Fibroblast of skin of left quadriceps (primary cell): Measurements from ENCODE around the gene THAP4.
"Not testable (repeated sequence)": the region's sequence is repeated elsewhere in the genome, so short reads cannot be mapped to it uniquely, and the experiment has no call there.

Experiments
- DNase-seq, 2 experiments: peaks; one replicate each; pipeline ENCODE4 v3.0.0-alpha.2; 2013; ENCODE audit warnings: low read depth in 2 of 2

THAP4 gene

DNA sequence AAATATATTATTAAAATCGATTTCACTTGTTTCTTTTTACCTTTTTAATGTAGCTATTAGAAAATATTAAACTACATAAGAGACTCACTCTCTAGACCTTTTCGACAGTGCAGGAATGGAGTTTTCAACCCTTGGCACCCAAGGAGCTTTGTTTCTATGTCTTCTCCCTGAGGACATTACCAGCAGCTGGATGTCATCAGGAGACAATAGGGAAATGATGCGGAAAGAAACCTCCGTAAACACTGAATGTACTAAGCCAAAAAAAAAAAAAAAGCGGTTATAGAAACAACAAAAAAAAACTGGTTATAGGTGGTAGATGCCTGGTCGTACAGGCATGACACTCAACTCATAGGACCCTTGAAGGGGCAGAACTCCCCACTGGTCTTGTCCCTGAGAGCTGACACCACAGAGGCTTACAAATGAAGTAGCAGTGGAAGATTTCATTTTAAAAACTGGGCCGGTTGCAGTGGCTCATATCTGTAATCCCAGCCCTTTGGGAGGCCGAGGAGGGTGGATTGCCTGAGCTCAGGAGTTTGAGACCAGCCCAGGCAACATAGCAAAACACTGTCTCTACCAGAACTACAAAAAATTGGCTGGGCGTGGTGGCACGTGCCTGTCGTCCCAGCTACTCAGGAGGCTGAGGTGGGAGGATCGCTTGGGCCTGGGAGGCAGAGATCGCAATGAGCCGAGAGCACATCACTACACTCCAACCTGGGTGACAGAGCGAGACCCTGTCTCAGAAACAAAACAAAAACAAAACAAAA lies 23.8 kb downstream of the THAP4 start:
- no peak for DNase-seq

DNA sequence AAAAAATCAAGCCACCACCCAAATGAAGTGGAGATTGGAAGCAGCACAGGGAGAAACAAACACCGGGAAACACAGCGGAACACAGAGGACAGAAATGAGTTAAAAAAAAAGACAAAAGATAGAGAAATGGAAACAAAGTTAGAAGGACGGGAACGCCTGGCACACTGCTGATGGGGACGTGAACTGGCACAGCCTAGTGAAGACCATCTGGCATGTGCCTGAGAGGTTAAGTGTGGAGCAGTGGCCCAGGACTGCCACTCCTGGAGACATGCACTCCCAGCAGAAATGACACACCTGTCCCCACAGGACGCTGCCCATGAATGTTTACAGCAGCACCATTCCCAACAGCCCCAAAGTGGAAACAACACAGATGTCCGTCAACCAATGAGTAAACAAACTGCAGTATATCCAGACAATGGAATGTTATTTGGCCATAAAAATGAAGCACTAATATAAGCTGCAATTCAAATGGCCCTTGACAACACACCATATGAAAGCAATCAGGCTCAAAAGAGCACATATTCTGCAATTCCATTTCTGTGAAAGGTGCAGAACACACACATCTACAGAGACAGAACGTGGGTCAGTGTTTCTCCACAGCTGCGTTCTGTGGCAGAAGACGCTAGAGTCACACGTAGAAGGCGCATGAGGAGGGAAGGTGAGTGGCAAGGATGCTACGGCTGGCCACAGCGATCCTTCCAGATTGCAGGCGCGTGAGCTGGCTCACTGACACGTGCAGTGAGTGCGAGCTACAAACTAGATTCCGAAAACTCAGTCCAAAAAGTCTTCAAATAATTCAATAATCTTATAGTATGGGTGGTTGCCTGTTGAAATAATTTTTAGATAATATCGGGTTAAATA lies 24.6 kb downstream of the THAP4 start:
- no peak for DNase-seq

DNA sequence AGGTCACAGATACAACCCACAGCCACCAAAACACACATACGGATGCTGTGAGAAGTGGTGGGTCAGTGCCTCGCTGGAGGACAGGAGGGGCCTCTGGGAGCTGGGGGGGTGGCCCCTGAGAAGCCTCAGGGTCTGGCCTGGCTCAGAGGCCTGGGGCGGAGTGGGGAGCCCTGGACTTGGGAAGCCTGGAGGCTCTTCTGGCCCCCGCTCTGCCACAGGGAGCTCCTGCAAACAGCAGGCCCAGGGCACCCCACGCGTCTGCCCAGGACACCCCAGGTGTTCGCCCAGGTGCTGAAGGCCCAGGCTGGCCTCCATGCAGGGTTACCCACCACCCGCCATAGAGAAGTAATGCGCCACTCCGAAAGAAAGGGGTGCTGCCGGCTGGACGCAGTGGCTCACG lies 25.9 kb downstream of the THAP4 start:
- DNase-seq: no peak

DNA sequence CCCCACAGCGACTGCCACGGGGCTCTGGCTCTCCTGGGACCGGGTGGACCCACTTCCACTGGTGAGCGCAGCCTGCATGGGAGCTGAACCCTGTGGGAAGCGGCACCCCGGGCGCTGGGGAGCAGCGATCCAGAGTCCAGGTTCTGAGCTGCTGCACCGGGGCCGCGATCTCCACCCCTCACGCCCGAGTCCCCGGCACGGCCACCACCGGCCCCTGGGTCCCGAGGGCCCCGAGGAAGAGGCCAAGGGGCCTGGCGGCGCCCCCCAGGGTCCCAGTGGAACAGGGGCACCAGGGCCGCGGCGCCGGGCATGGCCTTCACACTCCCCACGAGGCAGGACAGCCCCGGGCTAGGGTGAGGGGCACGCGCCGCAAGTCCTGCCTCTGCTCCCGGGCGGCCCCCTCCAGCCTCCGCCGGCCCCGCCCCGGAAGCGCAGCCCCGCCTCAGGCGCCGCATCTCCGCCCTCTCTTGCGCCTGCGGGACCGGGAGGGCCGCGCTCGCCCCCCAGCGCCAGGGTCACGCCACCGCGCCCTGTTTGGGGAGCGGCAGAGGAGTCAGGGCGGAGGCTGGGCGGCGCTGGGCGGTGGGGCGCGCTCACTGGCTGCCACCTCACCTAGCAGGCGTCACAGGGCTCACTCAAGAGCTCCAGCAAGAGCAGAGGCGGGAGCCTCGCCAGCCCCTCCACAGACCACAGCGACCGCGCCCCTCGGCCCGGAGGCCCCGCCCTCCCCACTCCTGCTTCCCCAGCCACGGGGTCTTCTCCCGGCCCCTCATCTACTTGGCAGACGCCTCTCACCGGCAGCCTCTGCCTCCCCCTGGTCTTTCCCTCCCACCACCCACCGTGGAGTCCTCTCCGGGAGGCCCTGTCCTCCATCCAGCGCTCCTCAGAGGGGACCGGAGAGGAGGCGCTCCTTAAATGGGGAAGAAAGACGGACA lies 26.8 kb downstream of the THAP4 start:
- DNase-seq: peak; percentile 57 to 72

DNA sequence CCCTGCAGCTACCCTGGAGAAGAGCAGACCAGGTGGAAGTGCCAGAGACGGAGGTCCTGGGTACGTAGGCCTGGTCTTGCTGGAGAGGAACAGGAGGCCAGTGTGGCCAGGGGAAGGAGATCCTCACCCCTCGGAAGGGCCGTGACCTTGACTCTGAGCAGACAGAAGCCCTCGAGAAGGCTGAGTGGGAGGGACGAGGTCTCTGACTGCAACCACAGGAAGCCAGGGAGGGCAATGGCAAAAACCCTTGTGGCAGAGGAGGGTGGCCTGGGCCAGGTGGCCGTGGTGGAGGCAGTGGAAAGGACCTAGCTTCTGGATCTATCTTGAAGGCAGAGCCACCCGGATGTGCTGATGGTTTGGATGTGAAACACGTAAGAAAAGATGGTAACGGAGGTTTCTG lies 28.1 kb downstream of the THAP4 start:
- DNase-seq: no peak

DNA sequence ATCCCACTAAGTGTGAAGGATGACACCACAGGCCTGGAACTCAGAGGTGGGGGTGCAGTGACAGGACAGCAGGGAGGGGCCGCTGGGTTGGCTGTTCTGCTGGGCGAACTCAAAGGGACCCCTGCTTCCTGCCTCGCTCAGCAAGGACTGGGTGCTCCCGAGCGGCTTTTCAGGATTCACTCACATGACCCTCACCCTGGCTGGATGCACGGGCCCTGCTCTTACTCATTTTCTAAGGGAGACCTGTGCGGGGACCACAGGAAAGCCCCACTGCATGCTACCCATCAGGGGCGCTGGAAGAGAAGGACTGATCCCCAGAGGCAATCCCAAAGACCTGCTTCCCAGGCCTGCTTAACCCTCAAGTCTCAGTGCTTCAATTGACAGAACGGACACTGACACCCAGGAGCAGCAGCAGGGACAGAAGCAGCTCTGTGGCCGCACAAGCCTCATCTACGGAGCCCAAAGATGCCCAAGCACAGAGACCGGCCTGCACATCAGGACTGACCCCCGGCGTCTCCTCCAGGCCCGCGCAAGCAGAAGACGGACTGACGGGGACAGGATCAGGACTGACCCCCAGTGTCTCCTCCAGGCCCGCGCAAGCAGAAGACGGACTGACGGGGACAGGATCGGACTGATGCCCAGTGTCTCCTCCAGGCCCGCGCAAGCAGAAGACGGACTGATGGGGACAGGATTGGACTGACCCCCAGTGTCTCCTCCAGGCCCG lies 29.6 kb downstream of the THAP4 start:
- DNase-seq: no peak

DNA sequence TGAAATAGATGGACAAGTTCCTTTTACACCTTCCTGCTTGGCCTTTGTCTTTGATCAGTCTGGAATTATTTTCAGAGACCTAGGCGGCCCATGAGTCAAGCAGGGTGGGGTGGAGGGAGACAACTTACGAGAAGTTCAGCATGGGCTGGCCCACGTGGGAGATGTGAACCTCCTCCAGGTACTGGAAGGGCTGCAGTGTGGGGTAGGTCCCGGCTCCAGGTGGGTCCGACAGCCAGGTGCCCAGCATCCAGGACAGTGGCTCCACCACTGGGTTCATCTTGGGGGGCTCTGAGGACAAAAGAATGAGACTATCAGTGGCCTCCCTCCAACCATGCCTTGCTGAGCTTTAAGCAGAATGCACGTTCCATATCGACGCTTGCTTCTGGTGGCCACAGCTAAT lies 30.8 kb downstream of the THAP4 start:
- no peak for DNase-seq

DNA sequence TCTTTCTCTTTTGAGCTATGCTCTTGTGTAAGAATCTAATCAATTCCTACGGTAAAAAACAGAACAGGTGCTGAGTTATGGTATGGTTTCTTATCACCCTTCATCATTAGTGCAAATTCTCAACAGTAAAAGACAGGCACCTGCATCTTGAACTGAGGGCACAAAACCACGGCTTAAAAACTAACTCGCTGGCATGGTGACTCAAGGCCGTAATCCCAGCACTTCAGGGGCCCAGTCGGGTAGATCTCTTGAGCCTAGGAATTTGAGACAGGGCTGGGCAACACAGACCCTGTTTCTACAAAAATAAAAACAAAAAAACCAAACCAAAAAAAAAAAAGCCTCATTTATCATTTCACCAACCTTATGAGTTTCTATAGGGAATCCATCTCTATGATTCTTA lies 33.3 kb downstream of the THAP4 start:
- DNase-seq: no peak

DNA sequence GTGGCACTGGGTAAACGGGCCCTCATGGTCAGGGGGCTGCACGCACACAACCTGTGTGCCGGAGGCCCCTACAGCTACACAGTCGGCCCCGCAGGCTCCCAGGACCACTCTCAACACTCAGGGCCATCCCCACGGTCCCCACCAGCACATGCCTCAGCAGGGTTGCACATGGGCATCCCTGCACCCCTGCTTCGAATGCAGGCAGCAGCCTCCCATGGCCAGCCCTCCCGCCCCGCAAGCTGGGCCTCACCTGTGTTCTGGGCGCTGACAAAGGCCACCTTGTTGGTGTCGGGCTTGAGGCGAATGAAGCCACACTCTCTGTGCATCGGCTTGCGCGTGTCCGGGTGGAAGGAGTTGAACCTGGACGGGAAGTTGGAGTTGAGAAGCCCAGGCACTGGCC lies 34.2 kb downstream of the THAP4 start:
- no peak for DNase-seq

DNA sequence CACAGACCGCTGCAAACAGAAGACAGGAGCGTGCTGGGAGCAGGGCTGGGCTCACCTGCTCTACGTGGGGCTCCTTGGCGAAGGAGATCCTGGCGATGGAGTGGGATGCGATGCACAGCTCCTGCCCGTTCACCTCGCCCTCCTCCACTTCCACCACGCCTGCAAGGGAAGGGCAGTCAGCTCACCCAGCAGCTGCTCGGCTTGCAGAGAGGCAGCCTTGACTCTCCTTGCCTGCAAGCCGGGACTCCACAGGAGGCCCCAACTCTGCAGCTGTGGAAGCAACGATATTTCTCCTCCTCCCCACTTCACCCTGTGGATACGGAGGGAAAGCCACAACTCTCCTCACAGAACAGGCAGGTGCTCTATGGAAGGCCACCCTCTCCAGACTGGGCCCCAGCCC lies 35.1 kb downstream of the THAP4 start:
- DNase-seq: no peak

DNA sequence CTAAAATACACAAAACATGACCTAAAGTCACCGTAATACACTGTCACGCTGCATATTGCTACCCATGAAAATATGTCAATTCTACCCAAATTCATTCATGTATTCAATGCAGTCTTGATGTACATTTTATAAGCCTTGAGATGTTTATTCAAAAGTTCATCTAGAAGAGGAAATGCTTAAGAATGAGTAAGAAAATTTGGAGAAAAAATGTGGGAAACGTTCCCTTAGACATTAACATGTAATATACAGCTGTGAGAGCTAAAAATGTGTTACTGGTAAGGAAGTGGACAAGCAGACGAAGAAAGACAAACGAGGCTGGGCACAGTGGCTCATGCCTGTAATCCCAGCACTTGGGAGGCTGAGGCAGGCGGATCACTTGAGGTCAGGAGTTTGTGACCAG lies 37.3 kb downstream of the THAP4 start:
- DNase-seq: no peak

DNA sequence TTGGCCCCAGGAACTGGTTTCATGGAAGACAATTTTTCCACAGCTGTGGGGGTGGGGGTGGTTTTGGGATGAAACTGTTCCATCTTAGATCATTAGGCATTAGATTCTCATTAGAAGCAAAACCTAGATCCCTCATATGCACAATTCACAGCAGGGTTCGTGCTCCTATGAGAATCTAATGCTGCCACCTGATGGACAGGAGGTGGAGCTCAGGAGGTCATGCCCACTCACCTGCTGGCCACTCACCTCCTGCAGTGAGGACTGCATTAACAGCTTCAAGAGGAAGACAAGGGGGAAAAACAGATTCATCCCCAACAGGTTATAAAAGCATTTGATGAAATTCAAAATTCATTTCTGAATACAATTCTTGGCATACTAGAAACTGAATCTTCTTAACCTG lies 38.5 kb downstream of the THAP4 start:
- no peak for DNase-seq

DNA sequence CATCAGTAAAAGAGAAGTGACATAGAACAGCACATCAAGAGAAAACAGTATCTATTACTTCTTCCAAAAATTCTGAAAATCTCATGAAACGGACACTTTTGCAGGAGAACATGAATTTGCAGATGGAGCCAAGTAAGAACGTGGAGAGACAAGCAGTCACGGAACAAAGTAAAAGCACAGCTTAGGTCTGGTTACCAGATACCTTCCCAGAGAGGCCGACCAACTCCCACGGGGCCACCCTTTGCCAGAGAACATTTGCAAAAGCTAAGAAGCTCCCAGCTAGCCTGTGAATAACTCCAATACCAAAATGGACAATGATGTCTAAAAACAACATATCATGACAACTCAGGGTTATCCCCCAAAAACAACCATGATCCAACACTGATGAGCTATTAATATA lies 38.9 kb downstream of the THAP4 start:
- DNase-seq: no peak

DNA sequence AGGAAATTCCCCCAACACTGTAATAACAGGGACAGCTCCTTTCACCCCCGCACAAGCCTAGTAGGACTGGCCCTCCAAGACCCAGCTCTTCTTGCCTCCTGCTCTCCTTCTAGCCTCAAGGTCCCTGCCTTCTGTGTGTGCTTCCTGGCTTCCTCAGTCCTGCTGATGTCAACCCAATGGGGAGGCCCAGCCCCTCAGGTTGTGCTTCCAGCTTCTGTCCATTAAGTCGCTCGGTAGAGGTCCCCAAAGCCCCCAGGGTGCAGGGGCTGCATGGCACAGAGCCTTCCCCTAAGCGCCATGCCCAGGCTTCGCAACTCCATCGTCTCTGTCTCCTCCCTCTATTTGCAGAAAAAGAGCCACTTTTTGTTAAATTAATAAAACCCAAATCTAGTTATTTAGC lies 39.4 kb downstream of the THAP4 start:
- no peak for DNase-seq

DNA sequence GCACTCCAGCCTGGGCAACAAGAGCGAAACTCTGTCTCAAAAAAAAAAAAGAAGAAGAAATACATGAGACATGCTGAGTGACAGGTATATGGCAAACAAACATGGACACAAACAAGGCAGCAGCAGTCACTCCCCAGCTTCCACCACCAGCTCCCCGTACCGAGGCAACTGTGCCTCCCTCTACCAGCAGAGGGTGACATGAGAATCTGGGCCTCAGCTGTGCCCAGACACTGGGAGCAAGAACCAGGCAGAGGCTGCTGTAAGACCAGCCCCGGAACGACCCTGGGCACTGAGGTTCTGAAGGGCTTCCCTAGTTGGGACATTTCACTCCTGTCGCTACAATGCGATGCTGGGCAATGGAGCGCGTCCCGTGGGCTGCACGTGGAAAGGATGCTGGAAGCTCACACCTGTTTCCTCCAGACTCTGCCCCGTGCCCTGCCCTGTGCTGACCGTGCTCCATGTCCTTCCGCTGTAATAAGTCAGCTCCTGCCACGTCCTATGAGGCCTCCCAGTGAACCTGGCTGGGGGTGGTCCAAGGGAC lies 41.3 kb downstream of the THAP4 start:
- DNase-seq: no peak

DNA sequence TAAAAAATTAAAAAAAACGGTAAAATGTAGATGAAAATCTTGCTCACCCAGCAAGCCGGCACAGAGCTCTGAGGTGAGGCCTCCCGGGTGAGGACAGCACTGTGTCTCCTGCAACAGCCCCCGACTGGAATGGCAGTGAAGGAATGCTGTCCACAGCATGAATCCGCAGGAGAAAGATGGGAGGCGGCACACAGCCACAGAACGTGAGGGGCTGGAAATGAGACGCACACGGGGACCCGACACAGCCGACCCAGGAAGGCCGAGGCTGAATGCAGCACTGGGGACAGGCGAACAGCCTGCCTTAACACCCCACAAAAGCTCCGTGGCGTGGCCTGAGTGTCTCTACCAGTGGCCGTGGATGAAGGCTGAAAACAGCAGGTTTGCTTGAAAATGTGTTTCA lies 43.7 kb downstream of the THAP4 start:
- DNase-seq: no peak

DNA sequence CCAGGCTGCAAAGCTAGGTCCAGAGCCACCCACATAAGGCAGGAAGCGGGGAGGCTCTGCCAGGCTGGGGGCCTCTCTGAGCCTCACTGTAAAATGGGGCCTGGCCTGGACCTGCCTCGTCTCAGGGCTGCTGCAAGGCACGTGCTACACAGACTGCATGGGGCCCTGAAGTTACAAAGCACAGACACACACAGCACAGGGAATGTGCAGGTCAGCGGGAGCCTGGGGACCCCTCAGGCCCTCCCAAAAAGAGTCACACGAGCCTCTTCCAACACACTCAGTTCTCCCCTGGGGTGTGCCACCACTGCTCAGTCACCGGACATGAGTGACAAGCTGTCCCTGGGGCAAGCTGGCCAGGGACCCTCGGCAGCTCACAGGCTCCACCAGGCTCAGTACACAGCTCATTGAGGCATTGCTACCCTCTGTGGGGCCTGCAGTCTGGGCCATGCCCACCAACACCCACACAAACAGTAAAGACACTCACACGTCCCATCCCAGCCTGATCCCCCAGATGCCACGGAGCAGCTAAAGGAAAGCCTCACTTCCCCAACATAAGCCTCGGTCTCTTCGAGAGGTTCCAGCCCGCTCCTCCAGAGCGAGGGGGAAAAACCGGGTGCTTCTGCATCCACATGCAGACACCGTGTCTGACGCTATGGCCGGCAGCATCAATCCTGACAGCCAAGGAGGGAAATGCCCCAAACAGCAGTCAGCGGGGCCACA lies 44.7 kb downstream of the THAP4 start:
- no peak for DNase-seq

DNA sequence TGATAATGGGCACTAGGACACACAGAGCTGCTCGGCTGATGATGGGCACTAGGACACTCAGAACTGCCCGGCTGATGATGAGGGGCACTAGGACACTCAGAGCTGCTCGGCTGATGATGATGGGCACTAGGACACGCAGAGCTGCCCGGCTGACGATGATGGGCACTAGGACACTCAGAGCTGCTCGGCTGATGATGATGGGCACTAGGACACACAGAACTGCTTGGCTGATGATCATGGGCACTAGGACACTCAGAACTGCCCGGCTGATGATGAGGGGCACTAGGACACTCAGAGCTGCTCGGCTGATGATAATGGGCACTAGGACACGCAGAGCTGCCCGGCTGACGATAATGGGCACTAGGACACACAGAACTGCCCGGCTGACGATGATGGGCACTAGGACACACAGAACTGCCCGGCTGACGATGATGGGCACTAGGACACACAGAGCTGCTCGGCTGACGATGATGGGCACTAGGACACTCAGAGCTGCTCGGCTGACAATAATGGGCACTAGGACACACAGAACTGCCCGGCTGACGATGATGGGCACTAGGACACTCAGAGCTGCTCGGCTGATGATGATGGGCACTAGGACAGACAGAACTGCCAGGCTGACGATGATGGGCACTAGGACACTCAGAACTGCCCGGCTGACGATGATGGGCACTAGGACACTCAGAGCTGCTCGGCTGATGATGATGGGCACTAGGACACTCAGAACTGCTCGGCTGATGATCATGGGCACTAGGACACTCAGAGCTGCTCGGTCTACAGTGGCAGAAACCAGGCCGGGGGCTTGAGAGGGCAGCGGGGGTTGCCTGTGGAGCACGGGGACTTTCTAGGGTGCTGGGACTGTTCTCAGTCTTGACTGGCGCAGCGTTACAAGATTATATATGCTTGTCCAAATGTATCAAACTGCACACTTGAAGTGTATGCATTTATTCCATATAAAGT lies 46.2 kb downstream of the THAP4 start:
- DNase-seq: not testable (repeated sequence)

DNA sequence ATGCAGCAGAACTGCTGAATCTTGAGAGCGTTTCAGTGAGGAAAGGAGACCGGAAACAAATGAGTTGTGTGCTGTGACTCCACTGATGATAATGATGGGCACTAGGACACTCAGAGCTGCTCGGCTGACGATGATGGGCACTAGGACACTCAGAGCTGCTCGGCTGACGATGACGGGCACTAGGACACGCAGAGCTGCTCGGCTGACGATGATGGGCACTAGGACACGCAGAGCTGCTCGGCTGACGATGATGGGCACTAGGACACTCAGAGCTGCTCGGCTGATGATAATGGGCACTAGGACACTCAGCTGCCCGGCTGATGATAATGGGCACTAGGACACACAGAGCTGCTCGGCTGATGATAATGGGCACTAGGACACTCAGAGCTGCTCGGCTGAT lies 47.1 kb downstream of the THAP4 start:
- not testable (repeated sequence) for DNase-seq
